IgD-negative memory B cell (primary cell): ENCODE data around the gene MYBPC2. TPM values are rescaled to one million over a fixed set of nuclear protein-coding genes. Genes with fewer than 3 reads are reported as not detected.
"Not testable (repeated sequence)": the region's sequence is repeated elsewhere in the genome, so short reads cannot be mapped to it uniquely, and the experiment has no call there.

Experiments used
- H3K27ac Mint-ChIP-seq, 3 donors: one replicate each; pipeline ENCODE4 v1.8.0; 2020 to 2022; ENCODE audit warnings: mild to moderate bottlenecking in 3 of 3, mixed read lengths in 3 of 3, moderate library complexity in 1 of 3
- H3K27me3 Mint-ChIP-seq: one replicate; pipeline ENCODE4 v1.8.0; 2021; ENCODE audit warnings: mixed read lengths
- H3K36me3 Mint-ChIP-seq: one replicate; pipeline ENCODE4 v1.8.0; 2020; ENCODE audit warnings: mild to moderate bottlenecking, mixed read lengths
- H3K4me1 Mint-ChIP-seq, 3 donors: one replicate each; pipeline ENCODE4 v1.8.0; 2020 to 2022; ENCODE audit warnings: mixed read lengths in 3 of 3, mild to moderate bottlenecking in 1 of 3
- H3K4me3 Mint-ChIP-seq, 4 donors: one replicate each; pipeline ENCODE4 v1.8.0; 2020 to 2022; ENCODE audit warnings: mild to moderate bottlenecking in 4 of 4, mixed read lengths in 4 of 4, moderate library complexity in 3 of 4
- H3K9me3 Mint-ChIP-seq, 3 donors: one replicate each; pipeline ENCODE4 v1.8.0; 2020 to 2021; ENCODE audit warnings: mixed read lengths in 3 of 3, mild to moderate bottlenecking in 1 of 3
- polyA plus RNA-seq: library from polyadenylated mRNA; unstranded; fragments of 300-500 nt; fragmentation: Illumina TruSeq; gene quantifications from one replicate; pipeline ENCODE4 v1.2.3, GENCODE V29; 2021

Gene MYBPC2
- polyA plus RNA-seq, 1 donor from 2014 or later, result 1.3 TPM

DNA sequence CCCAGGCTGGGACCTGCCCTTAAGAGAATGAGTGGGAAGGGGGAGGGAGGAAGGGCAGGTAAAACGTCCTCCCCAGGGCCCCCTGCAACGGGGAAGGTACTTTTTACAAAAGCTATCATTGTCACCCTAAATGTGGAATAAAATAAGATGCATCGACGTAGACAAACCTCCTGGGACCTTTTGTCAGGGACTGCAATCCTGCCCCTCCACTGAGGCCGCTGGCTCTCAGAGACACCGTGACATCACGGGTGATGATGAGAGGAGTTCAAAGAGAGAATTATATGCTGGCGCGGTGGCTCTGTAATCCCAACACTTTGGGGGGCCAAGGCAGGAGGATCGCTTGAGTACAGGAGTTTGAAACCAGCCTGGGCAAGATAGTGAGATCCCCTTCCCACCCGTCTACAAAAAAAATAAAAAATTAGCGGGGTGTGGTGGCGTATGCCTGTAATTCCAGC is 1.8 kb upstream of the MYBPC2 start:
- Mint-ChIP-seq H3K27me3 (no peaks in the 10 kb centered on the region), H3K9me3 (no peaks in the 10 kb centered on the region), H3K4me1 (peaks cover 30 to 44% (median 39%) of the 10 kb centered on the region in 3 donors), H3K36me3 (no peaks in the 10 kb centered on the region), H3K27ac (peak overlapping the region; percentile 97 to 100 (median 100)), H3K4me3 (peak overlapping the region; percentile 90 to 96 (median 91))

DNA sequence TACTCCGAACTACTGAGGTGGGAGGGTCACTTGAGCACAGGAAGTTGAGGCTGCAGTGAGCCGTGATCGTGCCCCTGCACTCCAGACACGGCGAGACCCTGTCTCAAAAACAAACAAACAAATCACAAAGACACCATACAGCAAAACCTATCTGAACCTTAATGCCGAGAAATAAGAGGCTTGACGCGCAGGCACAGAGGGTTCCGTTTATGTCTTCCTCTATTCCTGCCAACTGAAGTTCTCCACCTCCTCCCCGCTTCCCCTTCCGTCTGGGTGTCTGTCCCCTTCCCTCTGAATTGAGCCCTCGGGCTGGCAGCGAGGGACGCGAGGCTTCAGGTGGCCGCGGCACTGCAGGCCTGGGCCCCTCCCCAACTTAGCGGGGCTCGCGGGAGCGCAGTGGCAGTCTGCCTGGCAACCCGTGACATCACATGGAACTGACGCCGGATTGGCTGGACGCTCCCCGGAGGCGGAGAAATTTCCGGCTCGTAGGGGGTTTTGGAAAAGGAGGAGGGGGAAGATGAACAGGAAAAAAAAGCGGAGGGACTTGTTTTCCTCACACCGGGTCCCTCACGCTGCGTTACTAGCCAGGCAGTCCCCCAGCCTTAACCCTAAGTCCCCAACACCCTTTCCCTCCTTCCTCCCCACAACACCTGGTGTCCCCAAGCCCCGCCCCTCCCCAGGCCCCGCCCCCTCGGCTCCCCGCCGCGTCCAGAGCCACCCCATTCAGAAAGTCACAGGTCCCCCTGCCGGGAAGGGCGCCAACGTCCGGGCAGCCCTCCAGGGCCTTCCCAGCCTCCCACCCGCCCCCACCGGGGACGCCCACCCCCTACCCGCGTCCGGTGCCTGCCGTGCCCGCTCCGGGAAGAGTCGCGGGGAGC is 1.1 kb upstream of the MYBPC2 start:
- peak overlapping the region; percentile 90 to 96 (median 91) for H3K4me3 Mint-ChIP-seq
- H3K27ac Mint-ChIP-seq, result peak overlapping the region; percentile 97 to 100 (median 100)
- no peaks in the 10 kb centered on the region for H3K27me3 Mint-ChIP-seq
- H3K9me3 Mint-ChIP-seq, result no peaks in the 10 kb centered on the region
- H3K4me1 Mint-ChIP-seq, result peaks cover 30 to 44% (median 39%) of the 10 kb centered on the region in 3 donors
- H3K36me3 Mint-ChIP-seq, result no peaks in the 10 kb centered on the region

DNA sequence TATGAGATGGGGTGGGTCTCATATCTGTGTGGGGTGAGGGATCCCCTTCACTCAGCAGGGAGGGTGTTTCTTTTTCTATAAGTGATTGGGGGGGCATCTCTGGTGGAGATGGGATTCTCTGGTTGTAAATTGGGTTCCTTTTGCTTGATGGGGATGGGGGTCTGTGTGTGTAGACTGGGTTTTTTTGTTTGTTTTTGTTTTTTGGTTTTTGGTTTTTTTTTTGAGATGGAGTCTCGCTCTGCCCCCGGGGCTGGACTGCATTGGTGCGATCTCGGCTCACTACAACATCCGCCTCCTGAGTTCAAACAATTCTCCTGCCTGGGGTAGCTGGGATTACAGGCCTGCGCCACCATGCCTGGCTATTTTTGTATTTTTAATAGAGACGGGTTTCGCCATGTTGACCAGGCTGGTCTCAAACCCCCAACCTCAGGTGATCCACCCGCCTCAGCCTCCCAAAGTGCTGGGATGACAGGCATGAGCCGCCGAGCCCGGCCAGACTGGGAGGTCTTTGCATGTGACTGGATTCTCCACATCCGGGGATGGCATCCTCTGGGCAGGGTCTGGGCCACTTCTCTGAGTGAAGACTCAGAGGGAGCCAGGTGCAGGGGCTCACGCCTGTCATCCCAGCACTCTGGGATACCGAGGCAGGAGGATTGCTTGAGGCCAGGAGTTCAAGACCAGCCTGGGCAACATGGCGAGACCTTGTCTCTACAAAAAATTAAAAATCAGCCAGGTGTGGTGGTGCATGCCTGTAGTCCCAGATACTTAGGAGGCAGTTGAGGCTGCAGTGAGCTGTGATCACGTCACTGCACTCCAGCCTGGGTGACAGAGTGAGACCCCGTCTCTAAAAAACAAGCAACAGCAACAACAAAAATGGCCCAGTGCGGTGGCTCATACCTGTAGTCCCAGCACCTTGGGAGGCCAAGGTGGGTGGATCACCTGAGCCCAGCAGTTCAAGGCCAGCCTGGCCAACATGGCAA is 799 bp downstream of the MYBPC2 start:
- Mint-ChIP-seq H3K27ac (peak overlapping the region; percentile 89 to 95 (median 95)), H3K4me1 (peaks cover 30 to 42% (median 37%) of the 10 kb centered on the region in 3 donors), H3K27me3 (no peaks in the 10 kb centered on the region), H3K9me3 (no peaks in the 10 kb centered on the region), H3K36me3 (no peaks in the 10 kb centered on the region), H3K4me3 (peak overlapping the region; percentile 78 to 94 (median 88))

DNA sequence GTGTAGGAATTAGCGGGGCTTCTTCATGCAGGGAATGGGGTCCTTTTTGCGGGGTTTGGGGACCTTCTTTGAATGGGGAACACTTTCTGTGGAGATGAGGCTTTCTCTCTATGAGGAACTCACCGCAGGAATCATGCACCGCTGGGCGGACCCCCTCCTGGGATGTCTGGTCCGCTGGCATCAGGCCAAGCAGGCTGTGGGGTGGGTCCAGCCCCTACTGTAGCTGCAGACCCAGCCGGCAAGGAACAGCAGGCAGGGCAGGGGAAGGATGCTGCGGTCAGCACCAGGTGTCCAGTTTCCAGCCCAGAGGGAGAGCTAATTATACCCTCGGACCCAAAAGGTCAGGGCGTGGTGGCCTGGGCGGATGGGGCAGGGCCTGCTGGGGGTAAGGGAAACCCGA is 1.8 kb downstream of the MYBPC2 start:
- no peaks in the 10 kb centered on the region for H3K9me3 Mint-ChIP-seq
- no peaks in the 10 kb centered on the region for H3K27me3 Mint-ChIP-seq
- H3K36me3 Mint-ChIP-seq, result no peaks in the 10 kb centered on the region
- peak overlapping the region in 2 of 3 donors; percentile 95 for H3K27ac Mint-ChIP-seq
- H3K4me3 Mint-ChIP-seq, result peak overlapping the region; percentile 52 to 91 (median 88)
- H3K4me1 Mint-ChIP-seq, result peaks cover 25 to 35% (median 32%) of the 10 kb centered on the region in 3 donors

DNA sequence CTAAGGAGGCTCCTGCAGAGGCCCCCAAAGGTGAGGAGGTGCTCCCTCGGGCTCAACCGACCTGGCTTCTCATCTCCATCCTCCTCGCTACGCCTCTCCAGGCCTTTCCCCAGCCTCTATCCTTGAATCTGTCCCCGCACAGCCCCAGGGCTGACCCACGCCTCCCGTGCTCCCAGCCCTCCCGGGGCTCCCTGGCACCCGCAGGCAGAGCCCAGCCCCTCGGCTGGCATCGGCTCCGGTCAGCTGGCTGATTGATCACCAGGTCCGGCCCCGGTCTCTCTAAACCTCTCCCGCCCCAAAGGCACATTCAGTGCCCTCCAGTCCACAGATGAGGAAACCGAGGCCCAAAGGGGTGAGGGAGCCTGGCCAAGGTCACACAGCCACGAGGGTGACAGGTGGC is 2.5 kb downstream of the MYBPC2 start:
- no peaks in the 10 kb centered on the region for H3K36me3 Mint-ChIP-seq
- H3K9me3 Mint-ChIP-seq, result no peaks in the 10 kb centered on the region
- peaks cover 22 to 30% (median 27%) of the 10 kb centered on the region in 3 donors for H3K4me1 Mint-ChIP-seq
- H3K27me3 Mint-ChIP-seq, result no peaks in the 10 kb centered on the region
- peak overlapping the region in 1 of 3 donors; percentile 10 for H3K27ac Mint-ChIP-seq
- no peak overlapping the region for H3K4me3 Mint-ChIP-seq

DNA sequence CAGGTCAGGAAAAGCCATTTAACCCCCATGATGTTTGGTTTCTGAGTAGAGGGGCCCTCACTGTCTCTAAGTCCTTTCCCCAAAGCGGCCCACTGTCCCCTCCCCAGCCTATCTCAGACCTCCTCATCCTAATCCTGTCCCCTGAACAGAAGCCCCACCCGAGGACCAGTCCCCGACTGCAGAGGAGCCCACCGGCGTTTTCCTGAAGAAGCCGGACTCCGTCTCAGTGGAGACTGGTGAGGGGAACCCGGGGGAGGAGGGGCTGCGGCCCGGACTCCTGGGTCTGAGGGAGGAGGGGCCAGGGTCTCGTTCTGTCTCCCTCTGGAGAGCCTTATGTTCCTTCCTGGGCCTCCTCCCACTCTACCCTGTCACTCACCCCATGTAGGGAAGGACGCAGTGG is 2.9 kb downstream of the MYBPC2 start:
- H3K27ac Mint-ChIP-seq, result peak overlapping the region in 1 of 3 donors; percentile 10
- no peaks in the 10 kb centered on the region for H3K36me3 Mint-ChIP-seq
- no peak overlapping the region for H3K4me3 Mint-ChIP-seq
- H3K27me3 Mint-ChIP-seq, result no peaks in the 10 kb centered on the region
- no peaks in the 10 kb centered on the region for H3K9me3 Mint-ChIP-seq
- H3K4me1 Mint-ChIP-seq, result peaks cover 21 to 29% (median 26%) of the 10 kb centered on the region in 3 donors

DNA sequence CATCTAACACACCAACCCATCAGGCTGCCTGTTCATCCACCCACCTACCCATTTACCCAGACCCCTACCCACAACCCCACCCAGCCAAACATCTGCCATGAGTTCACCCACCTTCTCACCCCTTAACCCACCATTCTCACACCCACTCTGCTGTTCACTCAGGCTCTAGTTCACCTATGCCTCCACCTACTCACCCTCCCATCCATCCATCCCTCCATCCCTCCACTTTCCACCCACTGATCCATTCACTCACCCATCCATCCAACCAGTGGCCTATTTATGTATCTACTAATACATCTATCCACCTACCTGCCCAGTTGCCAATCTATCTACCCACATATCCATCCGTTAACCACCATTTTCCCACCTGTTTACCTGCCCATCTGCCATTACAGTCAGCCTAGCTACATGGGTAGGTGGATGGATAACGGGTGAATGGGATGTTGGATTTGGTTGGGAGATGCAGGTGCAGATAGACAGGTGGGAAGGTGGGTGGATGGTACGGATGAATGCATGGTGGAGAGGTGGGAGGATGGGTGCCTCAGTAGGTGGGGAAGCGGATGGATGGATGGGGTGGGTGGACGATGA is 5.3 kb downstream of the MYBPC2 start:
- H3K4me1 Mint-ChIP-seq, result peaks cover 12 to 17% (median 17%) of the 10 kb centered on the region in 3 donors
- no peak overlapping the region for H3K4me3 Mint-ChIP-seq
- H3K36me3 Mint-ChIP-seq, result no peaks in the 10 kb centered on the region
- H3K9me3 Mint-ChIP-seq, result no peaks in the 10 kb centered on the region
- no peaks in the 10 kb centered on the region for H3K27me3 Mint-ChIP-seq
- peak overlapping the region in 1 of 3 donors; percentile 50 for H3K27ac Mint-ChIP-seq

DNA sequence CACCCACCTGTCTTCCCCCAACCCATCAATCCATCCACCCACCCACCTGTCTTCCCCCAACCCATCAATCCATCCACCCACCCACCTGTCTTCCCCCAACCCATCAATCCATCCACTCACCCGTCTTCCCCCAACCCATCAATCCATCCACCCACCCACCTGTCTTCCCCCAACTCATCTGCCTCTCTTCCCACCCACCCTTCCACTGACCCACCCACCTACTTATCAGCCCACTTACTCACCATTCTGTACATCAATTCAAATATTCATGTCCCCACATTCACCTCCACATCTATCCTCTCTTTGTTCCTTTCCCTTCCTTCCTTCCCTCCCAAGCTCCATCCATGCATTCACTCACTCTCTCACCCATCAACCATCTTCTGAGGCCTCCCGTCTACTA is 6.4 kb downstream of the MYBPC2 start:
- H3K9me3 Mint-ChIP-seq, H3K4me1 Mint-ChIP-seq, H3K27me3 Mint-ChIP-seq, H3K27ac Mint-ChIP-seq, H3K36me3 Mint-ChIP-seq, H3K4me3 Mint-ChIP-seq: not testable (repeated sequence)

DNA sequence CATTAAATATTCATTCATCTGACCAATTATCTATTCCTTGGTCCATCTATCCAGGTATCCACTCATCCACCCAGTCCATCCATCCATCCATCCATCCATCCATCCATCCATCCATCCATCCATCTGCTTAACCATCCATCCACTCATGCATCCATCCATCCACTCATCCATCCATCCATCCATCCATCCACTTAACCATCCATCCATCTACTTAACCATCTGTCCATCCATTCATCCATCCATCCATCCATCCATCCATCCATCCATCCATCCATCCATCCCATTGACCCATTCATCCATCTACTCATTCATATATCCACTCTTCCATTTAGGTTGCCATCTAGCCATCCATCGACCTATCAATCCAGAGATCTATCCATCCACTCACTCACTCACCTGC is 11.4 kb downstream of the MYBPC2 start:
- peaks cover 0 to 2% (median 0%) of the 10 kb centered on the region in 3 donors for H3K4me1 Mint-ChIP-seq
- peaks cover 0 to 4% (median 0%) of the 10 kb centered on the region in 3 donors for H3K9me3 Mint-ChIP-seq

DNA sequence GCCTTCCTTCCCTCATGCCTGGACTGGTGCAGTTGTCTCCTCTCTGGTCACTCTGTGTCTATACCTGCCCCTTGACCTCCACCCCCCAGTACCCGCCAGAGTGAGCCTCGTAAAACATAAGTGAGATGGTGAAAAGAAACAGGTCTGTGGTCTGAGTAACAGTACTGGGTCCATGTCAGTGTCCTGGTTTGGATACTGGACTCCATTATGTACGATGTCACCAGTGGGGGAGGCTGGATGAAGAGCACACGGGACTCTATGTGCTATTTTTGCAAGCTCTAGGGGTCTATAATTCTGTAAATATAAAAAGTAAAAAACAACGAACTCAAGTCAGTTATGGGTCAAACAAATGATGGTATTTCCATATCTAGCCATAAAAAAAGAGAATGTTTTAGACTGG is 14.4 kb downstream of the MYBPC2 start:
- H3K9me3 Mint-ChIP-seq, result peaks cover 0 to 4% (median 0%) of the 10 kb centered on the region in 3 donors
- H3K4me1 Mint-ChIP-seq, result peaks cover 0 to 3% (median 2%) of the 10 kb centered on the region in 3 donors
- peak overlapping the region in 1 of 3 donors; percentile 35 for H3K27ac Mint-ChIP-seq
- H3K27me3 Mint-ChIP-seq, result no peaks in the 10 kb centered on the region
- no peaks in the 10 kb centered on the region for H3K36me3 Mint-ChIP-seq
- no peak overlapping the region for H3K4me3 Mint-ChIP-seq

More for the DNA sequence above, 11.4 kb downstream of the MYBPC2 start:
- H3K27me3 Mint-ChIP-seq, result no peaks in the 10 kb centered on the region
- H3K36me3 Mint-ChIP-seq, result no peaks in the 10 kb centered on the region
- H3K27ac Mint-ChIP-seq, result no peak overlapping the region
- no peak overlapping the region for H3K4me3 Mint-ChIP-seq

DNA sequence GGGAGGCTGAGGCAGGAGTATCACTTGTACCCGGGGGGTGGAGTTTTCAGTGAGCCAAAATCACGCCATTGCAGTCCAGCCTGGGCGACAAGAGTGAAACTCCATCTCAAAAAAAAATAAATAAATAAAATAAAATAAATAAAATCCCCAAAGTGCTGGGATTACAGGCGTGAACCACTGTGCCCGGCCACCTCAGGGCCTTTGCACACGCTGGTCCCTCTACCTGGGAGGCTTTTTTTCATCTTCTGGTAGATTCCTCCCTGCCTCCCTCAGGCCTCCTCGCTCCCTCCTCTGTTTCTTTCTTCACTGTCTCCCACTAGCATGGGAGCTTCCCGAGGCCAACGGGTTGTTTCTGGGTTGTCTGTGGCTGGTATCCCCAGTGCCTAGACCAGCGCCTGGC is 15.1 kb downstream of the MYBPC2 start:
- Mint-ChIP-seq H3K27ac (peak overlapping the region in 1 of 3 donors; percentile 48), H3K27me3 (no peaks in the 10 kb centered on the region), H3K4me3 (no peak overlapping the region), H3K36me3 (no peaks in the 10 kb centered on the region), H3K9me3 (peaks cover 0 to 4% (median 3%) of the 10 kb centered on the region in 3 donors), H3K4me1 (peaks cover 0 to 5% (median 3%) of the 10 kb centered on the region in 3 donors)

DNA sequence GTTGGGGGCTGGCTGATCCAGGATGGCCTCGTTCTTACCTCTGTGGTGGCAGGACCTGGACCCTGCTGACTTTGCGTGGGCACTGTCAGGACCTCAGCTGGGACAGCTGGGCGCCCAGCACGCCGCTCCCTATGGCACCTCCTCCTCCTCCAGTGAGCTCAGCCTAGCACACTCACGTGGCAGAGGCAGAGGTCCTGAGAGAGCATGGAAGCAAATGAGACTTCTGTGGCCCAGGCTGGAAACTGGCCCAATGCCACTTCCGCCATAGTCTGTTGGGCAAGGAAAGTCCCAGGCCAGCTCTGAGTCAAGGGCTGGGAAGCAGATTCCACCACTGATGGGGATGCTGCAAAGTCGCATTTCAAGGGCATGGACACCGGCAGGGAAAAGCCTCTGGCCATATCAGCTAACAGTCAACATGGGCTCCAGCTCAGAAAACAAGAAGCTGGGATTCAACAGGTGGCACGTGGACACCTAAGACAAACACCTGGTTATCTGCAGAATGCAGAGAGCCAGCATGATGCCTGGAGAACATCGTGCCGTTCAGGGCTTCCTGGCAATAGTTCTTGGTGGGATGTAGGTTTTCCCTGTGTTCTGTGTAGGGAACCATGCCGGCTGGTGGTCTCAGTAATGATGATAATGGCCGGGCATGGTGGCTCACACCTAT is 16.7 kb downstream of the MYBPC2 start:
- Mint-ChIP-seq H3K27me3 (no peaks in the 10 kb centered on the region), H3K27ac (no peak overlapping the region), H3K4me1 (peaks cover 0 to 5% (median 3%) of the 10 kb centered on the region in 3 donors), H3K36me3 (no peaks in the 10 kb centered on the region), H3K4me3 (no peak overlapping the region), H3K9me3 (peaks cover 0 to 3% (median 0%) of the 10 kb centered on the region in 3 donors)

DNA sequence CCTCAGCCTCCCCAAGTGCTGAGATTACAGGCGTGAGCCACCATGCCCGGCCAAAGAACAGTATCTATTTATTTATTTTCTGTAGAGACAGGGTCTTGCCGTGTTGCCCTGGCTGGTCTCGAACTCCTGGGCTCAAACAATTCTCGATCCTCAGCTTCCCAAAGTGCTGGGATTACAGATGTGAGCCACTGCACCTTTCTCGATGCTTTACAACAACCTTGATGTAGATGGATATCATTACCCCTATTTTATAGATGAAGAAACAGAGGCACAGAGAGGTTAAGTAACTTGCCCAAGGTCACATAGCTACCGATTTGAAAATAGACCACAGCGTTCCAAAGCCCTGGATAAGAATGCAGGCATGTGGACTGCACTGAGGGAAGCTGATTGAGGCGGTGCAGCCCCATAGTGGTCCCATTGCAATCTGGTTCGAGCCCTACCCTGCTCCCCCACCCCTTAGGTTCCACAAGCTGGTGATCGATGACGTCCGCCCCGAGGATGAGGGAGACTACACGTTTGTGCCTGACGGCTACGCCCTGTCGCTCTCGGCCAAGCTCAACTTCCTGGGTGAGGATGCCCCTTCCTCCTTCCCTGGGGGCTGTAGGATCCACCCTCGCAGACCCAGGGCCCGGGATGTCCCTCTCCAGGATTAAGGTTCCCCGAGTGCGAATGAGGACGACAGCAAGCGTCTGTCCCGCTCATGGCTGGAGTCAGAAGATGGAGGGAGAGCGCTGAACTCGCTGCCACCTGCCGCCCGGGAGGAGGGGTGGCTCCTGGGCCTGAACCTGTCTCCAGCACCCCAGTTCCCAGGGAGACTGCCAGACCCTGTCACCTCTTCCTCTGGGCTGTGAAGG is 17.9 kb downstream of the MYBPC2 start:
- no peaks in the 10 kb centered on the region for H3K27me3 Mint-ChIP-seq
- H3K27ac Mint-ChIP-seq, result peak overlapping the region in 1 of 3 donors; percentile 23
- H3K9me3 Mint-ChIP-seq, result peaks cover 0 to 3% (median 0%) of the 10 kb centered on the region in 3 donors
- H3K4me3 Mint-ChIP-seq, result peak overlapping the region in 1 of 4 donors; percentile 43
- no peaks in the 10 kb centered on the region for H3K36me3 Mint-ChIP-seq
- H3K4me1 Mint-ChIP-seq, result peaks cover 0 to 5% (median 3%) of the 10 kb centered on the region in 3 donors
